Measurements from ENCODE around the gene TNFAIP8. TPM values are rescaled to one million over a fixed set of nuclear protein-coding genes. Genes with fewer than 3 reads are reported as not detected.

Gene TNFAIP8
- total RNA-seq, 1 experiment from 2014 or later: 7.3 TPM

- H3K4me1 Mint-ChIP-seq: peaks cover 39 to 40% of the 10 kb centered on the region in 2 experiments
- Histone ChIP-seq H3K27me3 (ENCODE audit: insufficient read depth, low read length) (no peaks in the 10 kb centered on the region), H3K4ac (ENCODE audit: low read depth, low read length) (no peak overlapping the region), H3K23me2 (ENCODE audit: insufficient read length, low read depth, low read length, poor library complexity, severe bottlenecking) (no peaks in the 10 kb centered on the region), H2BK5ac (ENCODE audit: insufficient read length, low read length) (no peak overlapping the region), H3K56ac (ENCODE audit: insufficient read length, low read depth, low read length) (no peak overlapping the region), H2BK20ac (ENCODE audit: low read depth, low read length, poor library complexity, severe bottlenecking) (no peak overlapping the region), H3K9me3 (ENCODE audit: control insufficient read depth, low read depth, low read length) (no peaks in the 10 kb centered on the region), H4K5ac (ENCODE audit: insufficient read length, low read depth, low read length) (no peak overlapping the region), H2AFZ (ENCODE audit: low read length) (no peak overlapping the region), H3K4me1 (ENCODE audit: insufficient read depth, low read length) (peaks cover 5% of the 10 kb centered on the region), H3K18ac (ENCODE audit: insufficient read length, low read depth, low read length) (no peak overlapping the region), H3T11ph (ENCODE audit: low read length) (no peak overlapping the region), H2BK120ac (ENCODE audit: low read depth, low read length, poor library complexity, severe bottlenecking) (no peak overlapping the region), H4K8ac (replicated peaks; ENCODE audit: insufficient read length, low read depth, low read length) (no peak overlapping the region), H3K4me2 (ENCODE audit: insufficient read depth, insufficient read length, low read length) (no peak overlapping the region), H4K20me1 (ENCODE audit: control insufficient read depth, insufficient read depth, insufficient read length) (no peaks in the 10 kb centered on the region), H3K79me1 (ENCODE audit: insufficient read depth, low read depth, low read length, poor library complexity, severe bottlenecking) (no peaks in the 10 kb centered on the region), H2BK15ac (ENCODE audit: low read depth, low read length) (no peak overlapping the region), H3K23ac (ENCODE audit: insufficient read length, low read depth, low read length) (no peak overlapping the region), H3K9ac (ENCODE audit: extremely low read depth, insufficient read length, low read length) (no peak overlapping the region), H2AK5ac (ENCODE audit: insufficient read length, low read length) (no peak overlapping the region), H3K79me2 (ENCODE audit: insufficient read depth, low read length) (no peaks in the 10 kb centered on the region), H4K91ac (ENCODE audit: insufficient read length, low read depth, low read length) (no peak overlapping the region), H3K14ac (ENCODE audit: insufficient read depth, low read length) (no peak overlapping the region), H3K27ac (ENCODE audit: insufficient read length, low read depth, low read length) (no peak overlapping the region), H2BK12ac (ENCODE audit: insufficient read length, low read depth, low read length) (no peak overlapping the region)
- H3K9me3 Mint-ChIP-seq: no peaks in the 10 kb centered on the region
- H3K4me3 Mint-ChIP-seq: no peak overlapping the region
- no peak overlapping the region; a peak in 2 of 7 replicates for H3K27ac Mint-ChIP-seq
- TF ChIP-seq, protein P1, sequence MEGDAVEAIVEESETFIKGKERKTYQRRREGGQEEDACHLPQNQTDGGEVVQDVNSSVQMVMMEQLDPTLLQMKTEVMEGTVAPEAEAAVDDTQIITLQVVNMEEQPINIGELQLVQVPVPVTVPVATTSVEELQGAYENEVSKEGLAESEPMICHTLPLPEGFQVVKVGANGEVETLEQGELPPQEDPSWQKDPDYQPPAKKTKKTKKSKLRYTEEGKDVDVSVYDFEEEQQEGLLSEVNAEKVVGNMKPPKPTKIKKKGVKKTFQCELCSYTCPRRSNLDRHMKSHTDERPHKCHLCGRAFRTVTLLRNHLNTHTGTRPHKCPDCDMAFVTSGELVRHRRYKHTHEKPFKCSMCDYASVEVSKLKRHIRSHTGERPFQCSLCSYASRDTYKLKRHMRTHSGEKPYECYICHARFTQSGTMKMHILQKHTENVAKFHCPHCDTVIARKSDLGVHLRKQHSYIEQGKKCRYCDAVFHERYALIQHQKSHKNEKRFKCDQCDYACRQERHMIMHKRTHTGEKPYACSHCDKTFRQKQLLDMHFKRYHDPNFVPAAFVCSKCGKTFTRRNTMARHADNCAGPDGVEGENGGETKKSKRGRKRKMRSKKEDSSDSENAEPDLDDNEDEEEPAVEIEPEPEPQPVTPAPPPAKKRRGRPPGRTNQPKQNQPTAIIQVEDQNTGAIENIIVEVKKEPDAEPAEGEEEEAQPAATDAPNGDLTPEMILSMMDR (conservative IDR thresholded peaks at IDR 0.05): no peak
- no peaks in the 10 kb centered on the region for H3K27me3 Mint-ChIP-seq (ENCODE audit: low read depth)
- no CpG with 5 or more reads among the region's 5 CpGs for WGBS (ENCODE audit: extremely low coverage, insufficient read length, low lambda C conversion rate)
- no peak for DNase-seq
- H3K36me3 Mint-ChIP-seq (ENCODE audit: insufficient read depth in 1 of 3, low read depth in 3 of 3): no peaks in the 10 kb centered on the region
Observed at GRCh38 chr5:119319890-119320289, 35.9 kb upstream of the TNFAIP8 start.

Data from H9 (cell line).